Upper lobe of left lung (tissue), 4 donors: Measurements from ENCODE around the gene NFIB.

ENCODE experiments used
- POLR2A ChIP-seq, 4 donors: fragments of 450-650 bp; IDR thresholded peaks; one replicate each; pipeline ENCODE4 v1.5.1; 2016 to 2017; ENCODE audit warnings: antibody characterized with exemption in 4 of 4, mild to moderate bottlenecking in 2 of 4
- POLR2AphosphoS5 ChIP-seq, 2 donors: sonication (generic); formaldehyde crosslinking; IDR thresholded peaks; one replicate each; pipeline ENCODE4 v1.5.1; 2017; ENCODE audit warnings: antibody characterized with exemption in 2 of 2
- TF ChIP-seq, protein P1 (sequence below), 6 experiments: fragments of 450-650 bp in 4 of 6; fragments of 200-600 bp in 2 of 6; sonication (generic) in 2 of 6; IDR thresholded peaks; one replicate each; pipeline ENCODE4 v1.5.1; 2016 to 2019; ENCODE audit warnings: antibody characterized with exemption in 6 of 6

GRCh38 chr9:14095277-14095676 is 218.7 kb downstream of the NFIB start:
- TF ChIP-seq POLR2A (IDR thresholded peaks at IDR 0.05): no peak
- TF ChIP-seq, protein P1, sequence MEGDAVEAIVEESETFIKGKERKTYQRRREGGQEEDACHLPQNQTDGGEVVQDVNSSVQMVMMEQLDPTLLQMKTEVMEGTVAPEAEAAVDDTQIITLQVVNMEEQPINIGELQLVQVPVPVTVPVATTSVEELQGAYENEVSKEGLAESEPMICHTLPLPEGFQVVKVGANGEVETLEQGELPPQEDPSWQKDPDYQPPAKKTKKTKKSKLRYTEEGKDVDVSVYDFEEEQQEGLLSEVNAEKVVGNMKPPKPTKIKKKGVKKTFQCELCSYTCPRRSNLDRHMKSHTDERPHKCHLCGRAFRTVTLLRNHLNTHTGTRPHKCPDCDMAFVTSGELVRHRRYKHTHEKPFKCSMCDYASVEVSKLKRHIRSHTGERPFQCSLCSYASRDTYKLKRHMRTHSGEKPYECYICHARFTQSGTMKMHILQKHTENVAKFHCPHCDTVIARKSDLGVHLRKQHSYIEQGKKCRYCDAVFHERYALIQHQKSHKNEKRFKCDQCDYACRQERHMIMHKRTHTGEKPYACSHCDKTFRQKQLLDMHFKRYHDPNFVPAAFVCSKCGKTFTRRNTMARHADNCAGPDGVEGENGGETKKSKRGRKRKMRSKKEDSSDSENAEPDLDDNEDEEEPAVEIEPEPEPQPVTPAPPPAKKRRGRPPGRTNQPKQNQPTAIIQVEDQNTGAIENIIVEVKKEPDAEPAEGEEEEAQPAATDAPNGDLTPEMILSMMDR (IDR thresholded peaks at IDR 0.05): no peak
- no peak for TF ChIP-seq POLR2AphosphoS5 (IDR thresholded peaks at IDR 0.05)
